ENCODE data around the gene DIP2C.
"Not testable (repeated sequence)": the region's sequence is repeated elsewhere in the genome, so short reads cannot be mapped to it uniquely, and the experiment has no call there.

DIP2C gene

DNA sequence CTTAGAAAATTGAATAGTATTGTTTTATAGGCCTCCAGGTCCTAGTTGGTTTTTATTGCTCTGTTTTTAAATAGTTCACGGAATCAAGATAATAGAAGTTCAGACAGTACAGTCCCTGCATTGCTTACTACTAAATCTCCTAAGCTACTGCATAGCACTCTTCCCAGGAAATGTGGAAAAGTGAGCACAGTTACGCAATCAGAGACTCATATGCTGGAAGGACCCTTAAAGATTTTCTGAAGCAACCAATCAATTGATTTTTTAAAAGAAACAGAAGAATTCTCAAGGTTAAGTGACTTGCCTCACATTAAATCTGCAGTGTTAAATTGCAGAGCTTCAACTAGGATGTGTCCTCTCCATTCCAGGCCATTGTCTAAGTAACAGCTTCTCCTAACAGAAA lies 23.1 kb upstream of the DIP2C start:
- CTCF ChIA-PET, result no interaction called here
- Mint-ChIP-seq H3K27me3 (peaks cover 1% of the 10 kb centered on the region), H3K4me1 (no peaks in the 10 kb centered on the region)

DNA sequence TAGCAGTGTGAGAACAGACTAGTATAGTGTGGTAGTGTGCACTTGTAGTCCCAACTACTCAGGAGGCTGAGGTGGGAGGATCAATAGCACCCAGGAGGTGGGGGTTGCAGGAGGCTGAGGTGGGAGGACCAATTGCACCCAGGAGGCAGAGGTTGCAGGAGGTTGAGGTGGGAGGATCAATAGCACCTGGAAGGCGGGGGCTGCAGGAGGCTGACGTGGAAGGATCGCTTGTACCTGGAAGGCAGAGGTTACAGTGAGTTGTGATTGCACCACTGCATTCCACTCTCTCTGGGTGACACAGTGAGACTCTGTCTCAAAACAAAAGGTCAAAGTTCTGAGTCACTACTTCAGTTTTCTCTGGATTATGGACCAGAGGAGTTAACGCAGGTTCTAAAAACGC lies 22.6 kb upstream of the DIP2C start:
- CTCF ChIA-PET, result no interaction called here
- no peak overlapping the region for H3K27ac Mint-ChIP-seq
- H3K27me3 Mint-ChIP-seq, result peaks cover 4% of the 10 kb centered on the region
- peaks cover 11% of the 10 kb centered on the region for H3K9me3 Mint-ChIP-seq
- no peaks in the 10 kb centered on the region for H3K36me3 Mint-ChIP-seq
- no peak overlapping the region for H3K4me3 Mint-ChIP-seq
- H3K4me1 Mint-ChIP-seq, result no peaks in the 10 kb centered on the region
- no peak for DNase-seq

More for the DNA sequence above, 23.1 kb upstream of the DIP2C start:
- peaks cover 11% of the 10 kb centered on the region for H3K9me3 Mint-ChIP-seq
- H3K4me3 Mint-ChIP-seq, result no peak overlapping the region
- DNase-seq, result no peak
- H3K36me3 Mint-ChIP-seq, result no peaks in the 10 kb centered on the region
- no peak overlapping the region for H3K27ac Mint-ChIP-seq

DNA sequence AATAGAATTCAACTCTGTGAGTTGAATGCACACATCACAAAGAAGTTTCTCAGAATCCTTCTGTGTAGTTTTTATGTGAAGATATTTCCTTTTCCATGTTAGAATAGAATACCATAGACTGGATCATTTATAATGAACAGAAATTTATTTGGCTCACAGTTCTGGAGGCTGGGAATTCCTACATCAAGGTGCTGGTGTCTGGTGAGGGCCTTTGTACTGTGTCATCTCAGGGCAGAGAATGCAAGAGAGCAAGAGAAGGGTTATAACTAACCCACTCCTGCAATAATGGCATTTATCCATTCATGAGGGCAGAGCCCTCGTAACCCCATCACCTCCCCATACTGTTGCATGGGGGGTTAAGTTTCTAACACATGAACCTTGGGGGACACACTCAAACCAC lies 18.4 kb upstream of the DIP2C start:
- no peaks in the 10 kb centered on the region for H3K36me3 Mint-ChIP-seq
- no peak overlapping the region for H3K27ac Mint-ChIP-seq
- peaks cover 15% of the 10 kb centered on the region for H3K27me3 Mint-ChIP-seq
- CTCF ChIA-PET, result no interaction called here
- H3K4me1 Mint-ChIP-seq, result no peaks in the 10 kb centered on the region
- H3K4me3 Mint-ChIP-seq, result no peak overlapping the region
- no peak for DNase-seq
- peaks cover 3% of the 10 kb centered on the region for H3K9me3 Mint-ChIP-seq

DNA sequence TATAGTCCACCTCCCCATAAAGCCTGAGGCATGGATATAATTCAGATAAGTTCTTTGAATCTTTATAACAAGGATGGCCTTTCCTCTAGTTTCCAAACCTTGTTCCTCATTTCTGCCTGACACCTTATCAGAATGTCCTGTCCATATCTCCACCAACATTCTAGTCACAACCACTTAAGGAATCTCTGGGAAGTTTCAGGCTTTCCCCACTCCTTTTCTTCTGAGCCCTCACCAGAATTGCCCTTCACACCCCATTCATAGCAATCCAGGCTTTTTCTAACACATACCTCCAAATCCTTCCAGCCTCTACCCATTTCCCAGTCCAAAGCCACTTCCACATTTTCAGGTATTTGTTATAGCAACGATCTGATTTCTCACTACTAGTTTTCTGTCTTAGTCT lies 18.0 kb upstream of the DIP2C start:
- no peaks in the 10 kb centered on the region for H3K36me3 Mint-ChIP-seq
- H3K9me3 Mint-ChIP-seq, result peaks cover 3% of the 10 kb centered on the region
- H3K27me3 Mint-ChIP-seq, result peaks cover 15% of the 10 kb centered on the region
- no peak overlapping the region for H3K4me3 Mint-ChIP-seq
- no peak overlapping the region for H3K27ac Mint-ChIP-seq
- H3K4me1 Mint-ChIP-seq, result no peaks in the 10 kb centered on the region
- DNase-seq, result no peak
- CTCF ChIA-PET, result no interaction called here

DNA sequence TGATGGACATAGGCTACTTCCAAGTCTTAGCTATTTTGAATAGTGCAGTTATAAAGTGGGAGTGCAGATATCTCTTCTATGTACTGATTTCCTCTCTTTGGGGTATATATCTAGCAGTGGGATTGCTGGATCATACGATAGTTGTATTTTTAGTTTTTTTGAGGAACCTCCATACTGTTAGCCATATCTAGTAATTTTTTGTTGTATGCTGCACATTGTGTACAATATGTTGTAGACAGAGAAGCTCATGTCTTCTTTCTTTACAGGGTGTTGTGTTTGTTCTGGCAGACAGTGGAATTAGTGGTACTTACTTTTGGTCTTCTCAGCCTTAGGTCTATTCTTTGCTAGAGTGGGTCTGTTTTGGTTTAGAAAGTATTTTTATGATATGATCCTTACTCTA lies 13.7 kb upstream of the DIP2C start:
- Mint-ChIP-seq H3K36me3 (no peaks in the 10 kb centered on the region), H3K4me3 (no peak overlapping the region), H3K9me3 (peaks cover 7% of the 10 kb centered on the region), H3K27me3 (peaks cover 19% of the 10 kb centered on the region), H3K4me1 (no peaks in the 10 kb centered on the region), H3K27ac (no peak overlapping the region)
- CTCF ChIA-PET, result no interaction called here
- no peak for DNase-seq

DNA sequence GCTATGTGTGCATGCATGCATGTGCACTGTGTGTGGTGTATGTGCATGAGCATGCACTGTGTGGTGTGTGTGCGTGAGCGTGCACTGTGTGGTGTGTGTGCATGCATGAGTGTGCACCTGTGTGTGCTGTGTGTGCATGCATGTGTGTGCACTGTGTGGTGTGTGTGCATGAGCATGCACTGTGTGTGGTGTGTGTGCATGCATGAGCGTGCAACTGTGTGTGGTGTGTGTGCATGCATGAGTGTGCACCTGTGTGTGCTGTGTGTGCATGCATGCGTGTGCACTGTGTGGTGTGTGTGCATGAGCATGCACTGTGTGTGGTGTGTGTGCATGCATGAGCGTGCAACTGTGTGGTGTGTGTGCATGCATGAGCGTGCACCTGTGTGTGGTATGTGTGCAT lies 10.7 kb upstream of the DIP2C start:
- H3K4me1 Mint-ChIP-seq, H3K36me3 Mint-ChIP-seq, H3K27ac Mint-ChIP-seq, DNase-seq, CTCF ChIA-PET, H3K9me3 Mint-ChIP-seq, H3K4me3 Mint-ChIP-seq: not testable (repeated sequence)
- peaks cover 16% of the 10 kb centered on the region for H3K27me3 Mint-ChIP-seq

DNA sequence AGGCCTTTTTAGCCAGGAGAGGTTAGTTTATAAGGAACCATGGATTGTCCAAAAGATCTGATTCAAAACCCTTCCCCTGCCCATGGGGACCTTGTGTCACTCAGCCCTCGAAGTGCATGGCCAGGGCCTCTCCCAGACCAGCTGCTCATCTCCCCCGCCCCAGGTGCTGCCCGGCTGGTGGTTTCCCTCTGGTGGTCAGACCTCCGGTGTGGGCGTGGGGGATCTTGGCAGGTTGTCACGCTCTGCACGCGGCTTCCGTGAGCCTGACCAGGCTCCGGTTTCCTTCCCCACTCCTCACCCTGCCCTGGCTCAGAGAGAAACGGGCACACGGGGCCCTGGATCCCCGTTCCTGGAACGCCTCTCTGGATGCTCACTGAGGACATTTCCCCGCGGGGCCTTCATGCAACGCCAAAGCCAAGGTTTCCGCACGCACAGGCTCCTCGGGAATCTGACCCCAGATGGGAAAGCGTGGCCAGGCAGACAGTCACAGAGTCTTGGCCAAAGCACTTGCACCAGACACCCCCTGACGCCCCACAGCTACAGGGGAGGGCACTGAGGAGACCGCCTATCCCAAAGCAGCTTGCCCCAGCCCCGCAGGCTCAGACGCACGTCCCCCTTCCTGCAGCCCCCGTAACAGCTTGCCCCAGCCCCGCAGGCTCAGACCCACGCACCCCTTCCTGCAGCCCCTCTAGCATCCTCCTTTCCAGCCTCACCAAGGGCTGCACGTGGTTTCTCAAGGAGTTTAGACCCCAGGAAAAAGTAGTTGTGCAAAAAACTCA lies 7.8 kb upstream of the DIP2C start:
- H3K27ac Mint-ChIP-seq, result no peak overlapping the region

DNA sequence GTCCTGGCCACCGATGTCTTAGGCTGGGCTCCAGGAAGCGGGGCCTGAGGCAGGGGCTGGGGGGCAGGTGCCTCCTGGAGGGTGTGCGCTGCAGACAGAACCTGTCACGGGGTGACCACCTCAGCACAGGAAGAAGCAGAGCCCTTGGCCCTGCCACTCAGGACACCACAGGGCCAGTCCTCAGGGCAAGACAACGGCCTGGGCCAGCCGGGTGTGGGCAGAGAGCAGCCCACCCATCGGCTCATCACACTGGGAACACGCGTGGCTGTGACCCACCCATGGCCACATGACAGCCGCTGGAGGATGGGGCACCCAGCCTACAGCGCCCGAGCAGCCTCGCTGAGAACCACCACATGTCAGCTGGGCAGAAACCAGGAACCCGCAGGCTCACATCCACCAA lies 5.9 kb upstream of the DIP2C start:
- Mint-ChIP-seq H3K36me3 (no peaks in the 10 kb centered on the region), H3K4me1 (peaks cover 2% of the 10 kb centered on the region), H3K27ac (no peak overlapping the region), H3K9me3 (peaks cover 1% of the 10 kb centered on the region), H3K4me3 (no peak overlapping the region), H3K27me3 (peaks cover 36% of the 10 kb centered on the region)
- DNase-seq, result no peak
- CTCF ChIA-PET, result no interaction called here

More for the DNA sequence above, 7.8 kb upstream of the DIP2C start:
- Mint-ChIP-seq H3K36me3 (no peaks in the 10 kb centered on the region), H3K27me3 (peaks cover 22% of the 10 kb centered on the region), H3K4me3 (no peak overlapping the region), H3K4me1 (no peaks in the 10 kb centered on the region), H3K9me3 (peaks cover 4% of the 10 kb centered on the region)
- no peak for DNase-seq
- CTCF ChIA-PET, result no interaction called here

DNA sequence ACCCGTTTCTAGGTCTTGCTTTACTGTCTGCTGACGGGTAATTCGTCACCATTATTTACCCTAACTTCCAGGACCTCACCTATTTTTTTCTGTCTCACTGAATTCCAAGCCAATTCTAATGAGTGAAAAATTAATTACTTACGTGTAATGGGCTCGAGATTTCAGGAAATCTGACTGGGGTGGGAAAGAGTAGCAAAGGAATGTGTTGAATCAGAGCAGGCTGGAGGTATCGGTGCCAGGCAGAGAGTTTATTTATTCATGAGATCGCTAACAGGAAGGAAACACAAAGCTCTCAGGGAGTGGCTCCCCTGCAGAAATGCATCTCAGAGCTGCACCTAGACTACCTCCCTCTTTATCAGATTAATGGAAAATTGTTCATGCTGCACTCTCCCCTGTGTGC lies 4.0 kb upstream of the DIP2C start:
- H3K9me3 Mint-ChIP-seq, result no peaks in the 10 kb centered on the region
- H3K4me3 Mint-ChIP-seq, result no peak overlapping the region
- no peak for DNase-seq
- H3K27ac Mint-ChIP-seq, result no peak overlapping the region
- H3K4me1 Mint-ChIP-seq, result peaks cover 3% of the 10 kb centered on the region
- peaks cover 43% of the 10 kb centered on the region for H3K27me3 Mint-ChIP-seq
- no peaks in the 10 kb centered on the region for H3K36me3 Mint-ChIP-seq
- CTCF ChIA-PET, result no interaction called here

DNA sequence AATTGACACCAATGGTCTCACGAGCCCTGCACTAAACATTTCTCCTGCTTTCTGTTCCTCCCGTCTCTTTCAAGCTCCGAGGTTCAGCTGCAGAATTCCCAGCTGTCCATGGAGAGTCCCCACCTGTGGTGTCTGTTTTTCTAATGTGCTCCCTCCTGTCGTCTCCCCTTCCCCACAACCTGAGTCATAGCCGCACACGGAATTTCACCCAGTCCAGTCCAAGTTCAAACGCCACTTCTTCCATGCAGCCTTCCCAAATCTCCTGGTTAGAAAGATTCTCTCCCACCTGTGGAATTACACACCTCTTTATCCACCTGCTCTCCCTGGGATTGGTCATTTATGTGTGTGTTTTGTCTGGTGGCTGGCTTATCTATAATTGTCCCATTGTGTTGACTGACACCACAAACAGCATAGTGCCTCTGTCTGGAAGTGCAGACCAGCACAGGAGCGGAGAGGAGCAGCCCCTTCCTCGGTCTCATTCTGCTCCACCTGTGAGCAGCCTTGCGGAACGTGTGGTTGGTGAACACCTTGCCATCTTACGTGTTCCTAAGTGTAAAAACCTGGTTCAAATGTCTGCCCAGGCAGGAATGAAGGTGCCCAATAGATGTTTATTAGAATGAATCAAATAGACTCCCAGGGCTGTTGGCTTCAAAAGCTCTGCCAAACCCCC lies 3.3 kb upstream of the DIP2C start:
- Mint-ChIP-seq H3K27me3 (peaks cover 48% of the 10 kb centered on the region), H3K36me3 (no peaks in the 10 kb centered on the region), H3K27ac (no peak overlapping the region), H3K9me3 (no peaks in the 10 kb centered on the region), H3K4me3 (no peak overlapping the region), H3K4me1 (peaks cover 3% of the 10 kb centered on the region)
- DNase-seq, result no peak
- CTCF ChIA-PET, result no interaction called here

DNA sequence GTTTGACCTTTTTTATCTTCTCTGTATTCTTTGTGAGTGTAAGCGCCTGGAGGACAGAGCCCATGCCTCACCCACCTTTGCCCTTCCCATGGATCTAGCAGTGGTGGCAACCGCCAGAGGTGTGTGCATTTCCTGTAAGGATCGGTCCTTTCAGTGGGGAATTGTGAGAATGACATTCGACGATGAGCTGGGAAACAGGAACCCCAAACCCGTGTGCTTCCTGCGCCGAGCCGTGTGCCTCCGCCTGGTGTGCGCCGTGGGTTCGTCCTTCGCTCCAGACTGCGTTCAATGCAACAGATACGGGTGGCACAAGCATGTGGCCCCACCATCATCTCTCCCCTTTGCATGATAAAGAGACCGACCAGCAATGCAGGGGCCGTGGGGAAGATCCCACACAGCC lies 1.7 kb upstream of the DIP2C start:
- no peak overlapping the region for H3K27ac Mint-ChIP-seq
- H3K4me1 Mint-ChIP-seq, result peaks cover 3% of the 10 kb centered on the region
- H3K9me3 Mint-ChIP-seq, result no peaks in the 10 kb centered on the region
- no peaks in the 10 kb centered on the region for H3K36me3 Mint-ChIP-seq
- CTCF ChIA-PET, result no interaction called here
- H3K4me3 Mint-ChIP-seq, result peak overlapping the region; percentile 49
- H3K27me3 Mint-ChIP-seq, result peaks cover 56% of the 10 kb centered on the region
- no peak for DNase-seq

DNA sequence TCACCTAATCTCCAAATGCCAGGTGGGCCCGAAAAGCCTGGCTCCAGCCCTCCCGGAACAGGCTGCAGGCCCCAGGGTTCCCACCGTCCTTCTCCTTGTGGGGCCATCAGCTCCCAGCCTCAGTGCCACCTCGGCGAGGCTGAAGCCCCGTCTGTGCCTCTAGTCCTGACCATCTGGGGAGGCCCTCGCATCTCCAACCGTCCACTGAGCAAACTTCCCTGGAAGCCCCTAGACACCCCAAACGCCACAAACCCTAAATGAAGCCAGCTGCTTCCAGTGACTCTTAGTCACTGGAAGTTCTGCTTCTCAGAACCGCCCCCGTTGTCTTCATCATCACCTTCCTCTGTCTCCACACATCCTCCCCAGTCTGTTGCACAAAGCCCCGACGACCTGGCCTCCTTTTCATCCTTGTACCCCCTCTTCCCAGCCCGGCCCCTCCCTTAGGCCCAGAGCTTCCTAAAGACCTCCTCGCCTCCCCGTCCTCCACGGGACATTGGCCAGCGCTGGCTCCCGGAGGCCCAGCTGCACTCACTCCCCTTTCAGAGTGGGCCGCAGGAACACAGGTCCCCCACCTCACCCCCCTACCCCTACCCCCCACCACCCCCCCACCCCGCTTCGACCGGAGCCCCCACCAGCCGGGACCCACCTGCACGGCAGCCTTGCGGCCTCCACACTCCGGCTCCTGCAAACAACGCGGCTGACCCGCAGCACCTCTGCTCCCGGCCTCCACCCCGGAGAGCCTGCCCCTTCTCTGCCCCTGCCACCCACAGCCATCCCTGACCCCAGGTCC lies 1.1 kb upstream of the DIP2C start:
- Mint-ChIP-seq H3K4me3 (peak overlapping the region; percentile 51), H3K4me1 (peaks cover 3% of the 10 kb centered on the region), H3K36me3 (no peaks in the 10 kb centered on the region), H3K27ac (peak overlapping the region; percentile 25), H3K27me3 (peaks cover 56% of the 10 kb centered on the region), H3K9me3 (no peaks in the 10 kb centered on the region)
- no peak for DNase-seq
- CTCF ChIA-PET, result no interaction called here

DNA sequence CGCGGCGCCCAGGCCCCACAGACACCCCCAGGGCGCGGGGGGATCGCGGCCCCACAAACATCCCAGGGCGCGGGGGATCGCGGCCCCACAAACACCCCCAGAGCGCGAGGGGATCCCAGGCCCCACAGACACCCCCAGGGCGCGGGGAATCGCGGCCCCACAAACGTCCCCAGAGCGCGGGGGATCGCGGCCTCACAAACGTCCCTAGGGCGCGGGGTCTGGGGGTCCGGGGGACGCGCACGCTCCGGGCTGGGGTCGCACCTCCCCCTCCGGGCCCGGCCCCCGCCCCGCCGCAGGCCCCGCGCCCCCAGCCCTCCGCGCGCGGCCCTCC lies 382 bp downstream of the DIP2C start:
- peaks cover 60% of the 10 kb centered on the region for H3K27me3 Mint-ChIP-seq
- no peak for DNase-seq
- no peak overlapping the region for H3K4me3 Mint-ChIP-seq
- no peaks in the 10 kb centered on the region for H3K36me3 Mint-ChIP-seq
- H3K9me3 Mint-ChIP-seq, result no peaks in the 10 kb centered on the region
- CTCF ChIA-PET, result no interaction called here
- no peak overlapping the region for H3K27ac Mint-ChIP-seq
- peaks cover 3% of the 10 kb centered on the region for H3K4me1 Mint-ChIP-seq

DNA sequence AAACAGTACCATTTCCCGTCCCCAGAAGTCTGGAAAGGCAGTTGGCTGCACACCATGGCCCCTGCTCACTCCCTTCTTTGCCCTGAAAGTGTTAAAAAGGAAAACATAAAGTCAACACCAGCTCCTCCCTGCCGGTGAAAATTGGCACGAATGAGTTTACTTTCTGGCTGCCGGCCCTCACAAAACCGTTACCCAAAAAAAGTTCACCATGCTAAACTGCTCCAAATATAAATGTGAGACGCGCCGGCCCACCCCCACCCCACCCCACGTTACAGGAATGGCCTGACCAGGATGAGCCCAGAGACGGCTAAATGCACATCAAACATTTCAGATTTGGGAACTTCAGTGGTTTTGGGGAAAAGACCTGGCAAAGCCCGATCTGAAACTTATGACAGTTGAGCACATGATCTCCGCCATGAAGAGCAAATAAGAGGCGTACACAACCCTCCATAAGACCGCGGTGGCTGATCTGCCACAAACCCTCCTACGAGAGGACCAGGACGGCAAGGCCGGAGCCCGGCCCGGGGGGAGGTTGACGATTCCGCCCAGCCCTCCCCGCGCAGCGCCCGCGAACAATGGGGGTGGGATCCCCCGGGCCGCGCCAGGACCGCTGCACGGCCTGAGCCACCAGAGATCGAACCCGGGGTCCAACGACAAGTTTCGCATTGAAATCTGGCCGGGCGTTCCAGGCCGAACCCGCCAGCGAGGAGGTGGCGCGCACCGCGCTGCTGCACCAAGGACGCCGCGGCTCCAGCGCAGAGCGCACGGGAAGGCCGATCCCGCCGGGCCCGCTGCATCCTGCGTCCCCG lies 952 bp downstream of the DIP2C start:
- peak overlapping the region; percentile 18 for H3K4me3 Mint-ChIP-seq
- peaks cover 57% of the 10 kb centered on the region for H3K27me3 Mint-ChIP-seq
- DNase-seq, result no peak

More for the DNA sequence above, 952 bp downstream of the DIP2C start:
- H3K4me1 Mint-ChIP-seq, result peaks cover 3% of the 10 kb centered on the region
- no peaks in the 10 kb centered on the region for H3K36me3 Mint-ChIP-seq
- CTCF ChIA-PET, result no interaction called here
- no peak overlapping the region for H3K27ac Mint-ChIP-seq
- no peaks in the 10 kb centered on the region for H3K9me3 Mint-ChIP-seq

All from activated naive CD4-positive, alpha-beta T cell treated with anti-CD3 and anti-CD28 coated beads, Interleukin-2, amount 10 ng/mL, durations not matched to agents 7 days and 5 days (primary cell).